Body of pancreas (tissue), 4 donors: ENCODE data around the gene CCDC86. TPM values are rescaled to one million over a fixed set of nuclear protein-coding genes. Genes with fewer than 3 reads are reported as not detected.

Source experiments
- ATAC-seq: fragments of 150-250 bp; one replicate; pipeline ENCODE4 v1.9.1; 2016
- DNase-seq, 4 donors: peaks; one replicate each; pipeline ENCODE4 v3.0.0-alpha.2; 2019
- H3K27ac ChIP-seq, 4 donors: fragments of 200-600 bp; sonication (generic); 1 replicate in 3 of 4; 2 replicates in 1 of 4; pipeline versions ENCODE4 v1.5.1 to v1.6.1; 2016 to 2019; ENCODE audit warnings: mild to moderate bottlenecking in 1 of 4, mixed read lengths in 1 of 4, moderate library complexity in 1 of 4
- H3K27me3 ChIP-seq, 2 donors: fragments of 200-600 bp; sonication (generic); one replicate each; pipeline ENCODE4 v1.6.0; 2016; ENCODE audit warnings: mild to moderate bottlenecking in 1 of 2
- H3K36me3 ChIP-seq, 2 donors: fragments of 200-600 bp; sonication (generic); replicated peaks in 1 of 2; 2 replicates each; pipeline ENCODE4 v1.5.1; 2016; ENCODE audit warnings: low read depth in 2 of 2; ENCODE audit not compliant: insufficient read depth in 1 of 2
- H3K4me1 ChIP-seq: fragments of 200-600 bp; sonication (generic); one replicate; pipeline ENCODE4 v1.6.0; 2016
- H3K4me3 ChIP-seq, 2 donors: fragments of 200-600 bp; sonication (generic); 1 replicate in 1 of 2; 2 replicates in 1 of 2; pipeline ENCODE4 v1.5.1; 2016 to 2019
- H3K9me3 ChIP-seq, 3 donors: fragments of 200-600 bp; sonication (generic); 1 replicate in 2 of 3; 2 replicates in 1 of 3; pipeline ENCODE4 v1.5.1; 2016
- CTCF ChIP-seq, 7 experiments: fragments of 450-650 bp in 4 of 7; fragments of 200-600 bp in 3 of 7; sonication (generic) in 3 of 7; IDR thresholded peaks; one replicate each; pipeline ENCODE4 v1.5.1; 2016 to 2019; ENCODE audit warnings: antibody characterized with exemption in 7 of 7
- POLR2A ChIP-seq, 3 donors: fragments of 450-650 bp; IDR thresholded peaks; one replicate each; pipeline ENCODE4 v1.6.1; 2016; ENCODE audit warnings: antibody characterized with exemption in 3 of 3, mild to moderate bottlenecking in 2 of 3
- WGBS, 2 donors: methylation state at CpG; one replicate each; pipeline ENCODE4 v1.1.5; 2017; 5-methylcytosine and 5-hydroxymethylcytosine counted together
- intact Hi-C: fragments of 100-400 bp; cut with DNase I; formaldehyde crosslinking; loops from one replicate; pipeline ENCODE4 v1.15.1; 2023
- total RNA-seq, 2 donors: library from RNA; depleted of rRNA; stranded (reverse); fragments of >200 nt; gene quantifications; one replicate each; pipeline ENCODE4 v1.1.0, GENCODE V29; 2016

Gene CCDC86
- total RNA-seq, 2 donors from 2014 or later: 14.8 to 26.4 TPM

GRCh38 chr11:60842668-60843600 is 1.0 kb downstream of the CCDC86 start:
- no peak for DNase-seq
- intact Hi-C loops: no loop called here
- H3K9me3 ChIP-seq: no peaks in the 10 kb centered on the region

GRCh38 chr11:60844045-60844869 is 2.3 kb downstream of the CCDC86 start:
- Histone ChIP-seq H3K4me1 (peaks cover 40% of the 10 kb centered on the region), H3K27me3 (no peaks in the 10 kb centered on the region), H3K27ac (peak overlapping the region in 3 of 4 donors; percentile 9 to 74 (median 10)), H3K36me3 (no peaks in the 10 kb centered on the region), H3K9me3 (no peaks in the 10 kb centered on the region), H3K4me3 (no peak overlapping the region)
- 38 to 54% methylated on average over 10 of the region's 10 CpGs for WGBS, 2 donors
- no peak for TF ChIP-seq CTCF (IDR thresholded peaks at IDR 0.05)
- TF ChIP-seq POLR2A (IDR thresholded peaks at IDR 0.05): no peak
- intact Hi-C loops: no loop called here
- no peak for ATAC-seq
- DNase-seq: no peak

More at GRCh38 chr11:60842668-60843600, 1.0 kb downstream of the CCDC86 start:
- WGBS, 2 donors: 6 to 12% methylated on average over 16 to 23 of the region's 23 CpGs
- peaks cover 40% of the 10 kb centered on the region for H3K4me1 ChIP-seq
- no peak for ATAC-seq
- no peak for TF ChIP-seq CTCF (IDR thresholded peaks at IDR 0.05)
- no peak for TF ChIP-seq POLR2A (IDR thresholded peaks at IDR 0.05)
- no peaks in the 10 kb centered on the region for H3K27me3 ChIP-seq
- peak overlapping the region in 3 of 4 donors; percentile 59 to 79 (median 74) for H3K27ac ChIP-seq
- H3K4me3 ChIP-seq: peak overlapping the region; percentile 57 to 70
- H3K36me3 ChIP-seq: no peaks in the 10 kb centered on the region

DNA sequence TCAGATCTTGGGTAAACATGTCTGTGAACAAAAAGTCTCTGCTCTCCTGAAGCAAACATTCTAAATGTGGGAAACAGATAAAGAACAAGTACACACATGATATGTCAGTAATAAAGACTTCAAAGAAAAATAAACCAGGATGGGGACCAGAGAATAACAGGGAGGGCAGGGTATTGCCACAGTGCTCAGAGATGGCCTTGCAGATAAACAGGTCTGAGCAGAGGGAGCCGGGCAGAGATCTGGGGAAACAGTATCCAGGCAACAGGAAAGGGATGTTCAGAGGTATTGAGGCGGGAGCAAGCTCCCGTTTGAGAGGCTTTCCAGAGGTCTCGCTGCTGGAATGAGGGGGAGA is 2.9 kb downstream of the CCDC86 start:
- H3K4me1 ChIP-seq: peaks cover 40% of the 10 kb centered on the region
- DNase-seq (peak in 2 of 4 donors; percentile 33 to 36), ATAC-seq (no peak)
- no peak for TF ChIP-seq CTCF (IDR thresholded peaks at IDR 0.05)
- H3K36me3 ChIP-seq: no peaks in the 10 kb centered on the region
- H3K27me3 ChIP-seq: no peaks in the 10 kb centered on the region
- H3K27ac ChIP-seq: peak overlapping the region in 2 of 4 donors; percentile 7 to 11
- intact Hi-C loops: no loop called here
- no peak overlapping the region for H3K4me3 ChIP-seq
- no peaks in the 10 kb centered on the region for H3K9me3 ChIP-seq
- WGBS, 2 donors: 29 to 35% methylated on average over 4 of the region's 4 CpGs

GRCh38 chr11:60845338-60845737 is 3.4 kb downstream of the CCDC86 start:
- Histone ChIP-seq H3K9me3 (no peaks in the 10 kb centered on the region), H3K4me1 (peaks cover 40% of the 10 kb centered on the region), H3K36me3 (peaks cover 0 to 2% of the 10 kb centered on the region in 2 donors), H3K4me3 (no peak overlapping the region), H3K27ac (peak overlapping the region in 2 of 4 donors; percentile 7 to 11), H3K27me3 (no peaks in the 10 kb centered on the region)
- 81 to 84% methylated on average over 8 of the region's 8 CpGs for WGBS, 2 donors
- ATAC-seq (no peak), DNase-seq (no peak)
- intact Hi-C loops: no loop called here
- TF ChIP-seq CTCF (IDR thresholded peaks at IDR 0.05) (no peak), POLR2A (IDR thresholded peaks at IDR 0.05) (no peak)
